Measurements from ENCODE around the gene WDPCP. TPM values are rescaled to one million over a fixed set of nuclear protein-coding genes. Genes with fewer than 3 reads are reported as not detected.
A peak's percentile ranks its signal among the peaks of the same experiment; 100 is the strongest.

The WDPCP gene
- total and polyA plus RNA-seq, 2 of the 13 experiments (the other 11 are each of a cell fraction or from before 2014, with no cell fraction given): 2.9 to 5.2 TPM

GRCh38 chr2:63194175-63194574 is 394.1 kb downstream of the WDPCP start (continued):
- TF ChIP-seq ARID3A (IDR thresholded peaks at IDR 0.05; ENCODE audit: low read depth, low read length): no peak
- TF ChIP-seq ZBTB40 (IDR thresholded peaks at IDR 0.05): 0 out of 2 replicates have a peak, but pooled peaks have one; percentile 5
- no peak for TF ChIP-seq ZBTB40 (CRISPR knock-in tag; IDR thresholded peaks at IDR 0.05)
- TF ChIP-seq ZNF18 (CRISPR knock-in tag; IDR thresholded peaks at IDR 0.05; ENCODE audit: insufficient replicate concordance): peak; percentile 31
- TF ChIP-seq RFXAP (CRISPR knock-in tag; IDR thresholded peaks at IDR 0.05; ENCODE audit: borderline replicate concordance): no peak
- no peak for TF ChIP-seq ZNF326 (CRISPR knock-in tag; IDR thresholded peaks at IDR 0.05; ENCODE audit: borderline replicate concordance)
- TF ChIP-seq HES4 (CRISPR knock-in tag; IDR thresholded peaks at IDR 0.05; ENCODE audit: borderline replicate concordance): no peak
- no peak for TF ChIP-seq ZHX1 (CRISPR knock-in tag; IDR thresholded peaks at IDR 0.05; ENCODE audit: low read depth)
- TF ChIP-seq DZIP1 (CRISPR knock-in tag; IDR thresholded peaks at IDR 0.05): no peak
- no peak for TF ChIP-seq ZNF124 (CRISPR knock-in tag; IDR thresholded peaks at IDR 0.05)

Data from HepG2 (cell line).